Osteoblast (primary cell): Measurements from ENCODE around the gene DENND1B. TPM values are rescaled to one million over a fixed set of nuclear protein-coding genes. Genes with fewer than 3 reads are reported as not detected.
A peak's percentile ranks its signal among the peaks of the same experiment; 100 is the strongest.

Source experiments
- DNase-seq: peaks from one replicate; pipeline ENCODE4 v3.0.0; 2011; ENCODE audit warnings: low spot score, mixed read lengths; ENCODE audit not compliant: insufficient read length; ENCODE audit errors: missing footprints
- H2AFZ ChIP-seq: 2 replicates; pipeline ENCODE4 v1.6.0; 2011; ENCODE audit warnings: mild to moderate bottlenecking, low read length
- H3K27ac ChIP-seq: 2 replicates; pipeline ENCODE4 v1.5.1; 2011; ENCODE audit warnings: mild to moderate bottlenecking, low read depth, low read length, moderate library complexity
- H3K27me3 ChIP-seq: 2 replicates; pipeline ENCODE4 v1.6.0; 2012; ENCODE audit warnings: mild to moderate bottlenecking, control low read depth, inconsistent platforms, low read length, moderate library complexity; ENCODE audit not compliant: insufficient read depth
- H3K36me3 ChIP-seq: 2 replicates; pipeline ENCODE4 v1.5.1; 2011; ENCODE audit warnings: mild to moderate bottlenecking, low read length, control low read depth, moderate library complexity; ENCODE audit not compliant: insufficient read depth
- H3K4me1 ChIP-seq: 2 replicates; pipeline ENCODE4 v1.5.1; 2011; ENCODE audit warnings: mild to moderate bottlenecking, low read length, control low read depth, moderate library complexity; ENCODE audit not compliant: insufficient read depth
- H3K4me2 ChIP-seq: 2 replicates; pipeline ENCODE4 v1.6.0; 2011; ENCODE audit warnings: mild to moderate bottlenecking, low read length; ENCODE audit not compliant: insufficient read depth
- H3K4me3 ChIP-seq: fragments of 200-600 bp; sonication (generic); 3 replicates; pipeline ENCODE4 v1.5.1; 2012; ENCODE audit warnings: mild to moderate bottlenecking, low read length, inconsistent platforms; ENCODE audit not compliant: insufficient read depth
- H3K79me2 ChIP-seq: 2 replicates; pipeline ENCODE4 v1.6.0; 2012; ENCODE audit warnings: mild to moderate bottlenecking, low read length, control low read depth, inconsistent platforms; ENCODE audit not compliant: insufficient read depth
- H3K9me3 ChIP-seq: 2 replicates; pipeline ENCODE4 v1.5.1; 2011; ENCODE audit warnings: low read depth, low read length, control low read depth
- H4K20me1 ChIP-seq: 2 replicates; pipeline ENCODE4 v1.6.0; 2012; ENCODE audit warnings: mild to moderate bottlenecking, low read length, control low read depth; ENCODE audit not compliant: insufficient read depth
- total RNA-seq: library from RNA; depleted of rRNA; stranded (reverse); fragments of >200 nt; gene quantifications from 2 replicates; pipeline ENCODE4 v1.2.3, GENCODE V29; 2012
- TF ChIP-seq, protein P1 (sequence below): IDR thresholded peaks from 2 replicates; pipeline ENCODE4 v1.5.1; 2011; ENCODE audit warnings: mild to moderate bottlenecking, low read depth, low read length, moderate library complexity; ENCODE audit errors: extremely low read depth

The DENND1B gene
- total RNA-seq, 1 donor, result 22.4 TPM

DNA sequence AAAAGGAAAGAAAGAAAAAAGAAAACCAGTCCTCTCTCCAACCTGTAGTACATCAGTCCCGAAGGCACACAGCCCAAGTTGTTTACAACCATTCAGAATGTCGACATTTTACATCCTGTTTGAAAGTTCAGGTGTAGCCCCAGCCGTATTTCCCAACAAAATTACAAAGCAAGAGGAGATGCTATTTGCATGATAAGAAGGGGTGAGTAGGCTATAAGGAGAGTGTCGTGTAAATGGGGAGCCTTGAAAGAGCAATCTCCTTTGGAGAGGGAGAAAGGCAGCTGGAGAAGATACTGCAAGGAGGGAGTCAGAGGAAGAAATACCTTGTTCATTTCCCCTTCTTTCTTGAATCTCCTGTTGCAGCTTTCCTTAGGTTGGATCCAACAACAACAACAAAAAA is 35.5 kb upstream of the DENND1B start:
- DNase-seq, result no peak
- no peaks in the 10 kb centered on the region for H3K36me3 ChIP-seq
- H3K4me1 ChIP-seq, result peaks cover 2% of the 10 kb centered on the region
- no peak overlapping the region for H3K4me3 ChIP-seq
- no peaks in the 10 kb centered on the region for H4K20me1 ChIP-seq
- no peak overlapping the region for H3K4me2 ChIP-seq
- H3K79me2 ChIP-seq, result no peaks in the 10 kb centered on the region
- H3K27ac ChIP-seq, result no peak overlapping the region
- no peak overlapping the region for H2AFZ ChIP-seq
- no peaks in the 10 kb centered on the region for H3K9me3 ChIP-seq
- TF ChIP-seq, protein P1, sequence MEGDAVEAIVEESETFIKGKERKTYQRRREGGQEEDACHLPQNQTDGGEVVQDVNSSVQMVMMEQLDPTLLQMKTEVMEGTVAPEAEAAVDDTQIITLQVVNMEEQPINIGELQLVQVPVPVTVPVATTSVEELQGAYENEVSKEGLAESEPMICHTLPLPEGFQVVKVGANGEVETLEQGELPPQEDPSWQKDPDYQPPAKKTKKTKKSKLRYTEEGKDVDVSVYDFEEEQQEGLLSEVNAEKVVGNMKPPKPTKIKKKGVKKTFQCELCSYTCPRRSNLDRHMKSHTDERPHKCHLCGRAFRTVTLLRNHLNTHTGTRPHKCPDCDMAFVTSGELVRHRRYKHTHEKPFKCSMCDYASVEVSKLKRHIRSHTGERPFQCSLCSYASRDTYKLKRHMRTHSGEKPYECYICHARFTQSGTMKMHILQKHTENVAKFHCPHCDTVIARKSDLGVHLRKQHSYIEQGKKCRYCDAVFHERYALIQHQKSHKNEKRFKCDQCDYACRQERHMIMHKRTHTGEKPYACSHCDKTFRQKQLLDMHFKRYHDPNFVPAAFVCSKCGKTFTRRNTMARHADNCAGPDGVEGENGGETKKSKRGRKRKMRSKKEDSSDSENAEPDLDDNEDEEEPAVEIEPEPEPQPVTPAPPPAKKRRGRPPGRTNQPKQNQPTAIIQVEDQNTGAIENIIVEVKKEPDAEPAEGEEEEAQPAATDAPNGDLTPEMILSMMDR, result no peak
- no peaks in the 10 kb centered on the region for H3K27me3 ChIP-seq

DNA sequence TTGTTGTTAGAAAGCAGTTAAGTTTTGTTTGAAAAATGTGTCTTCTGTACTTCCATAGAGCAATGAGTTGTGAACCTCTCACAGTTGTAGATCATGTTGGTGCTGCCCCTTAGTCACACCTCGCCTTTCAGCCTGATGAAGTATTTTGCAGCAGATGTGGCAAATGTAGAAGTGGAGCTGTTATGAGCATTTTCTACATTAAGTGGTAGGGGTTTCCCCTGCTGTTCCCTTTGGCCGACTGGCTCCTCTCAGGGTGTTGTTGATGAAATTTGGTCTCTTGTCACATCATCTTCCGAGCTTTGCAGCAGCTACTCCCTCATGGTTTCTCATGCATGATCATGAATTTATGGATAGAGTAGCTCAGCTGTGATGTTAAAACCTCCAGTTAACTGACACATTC is 33.6 kb upstream of the DENND1B start:
- Histone ChIP-seq H4K20me1 (no peaks in the 10 kb centered on the region), H2AFZ (no peak overlapping the region), H3K4me1 (peaks cover 2% of the 10 kb centered on the region), H3K4me3 (no peak overlapping the region), H3K9me3 (no peaks in the 10 kb centered on the region), H3K79me2 (no peaks in the 10 kb centered on the region), H3K27ac (no peak overlapping the region), H3K36me3 (no peaks in the 10 kb centered on the region), H3K4me2 (no peak overlapping the region), H3K27me3 (no peaks in the 10 kb centered on the region)
- TF ChIP-seq, protein P1, result no peak
- no peak for DNase-seq

DNA sequence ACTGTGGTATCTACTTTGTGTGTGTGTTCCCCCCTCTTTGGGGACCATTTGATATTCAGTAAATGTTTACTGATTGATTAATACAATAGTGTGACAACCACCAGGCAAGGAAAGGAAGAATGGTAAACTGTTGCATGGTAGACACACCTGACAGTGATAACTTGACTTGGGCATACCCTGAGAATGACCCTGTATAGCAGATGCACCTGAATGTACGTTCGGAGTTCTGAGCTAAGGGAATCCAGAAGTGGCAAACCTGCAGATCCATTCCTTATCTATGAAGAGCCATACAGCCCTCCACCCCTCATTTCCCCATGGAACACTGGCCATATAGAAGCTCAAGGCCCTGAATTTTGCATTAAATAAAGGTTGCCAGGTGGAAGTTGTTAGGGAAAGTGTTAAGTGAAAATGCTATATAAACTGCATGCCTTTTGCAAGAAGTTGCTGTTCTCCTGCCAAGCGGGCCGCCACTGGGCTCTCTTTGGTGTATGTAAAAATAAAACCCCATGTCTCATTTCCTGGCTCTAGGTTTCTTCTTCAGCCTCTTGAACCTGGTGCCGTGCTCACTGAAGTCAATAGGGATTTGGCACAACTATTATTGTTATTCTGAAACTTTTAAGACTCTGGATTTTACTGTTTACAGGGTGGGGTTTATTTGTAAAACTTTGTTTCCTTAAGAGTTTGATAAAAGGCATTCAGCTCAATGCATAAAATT is 32.6 kb upstream of the DENND1B start:
- no peaks in the 10 kb centered on the region for H3K79me2 ChIP-seq
- H2AFZ ChIP-seq, result peak overlapping the region; percentile 57
- no peaks in the 10 kb centered on the region for H3K36me3 ChIP-seq
- TF ChIP-seq, protein P1, result no peak
- no peaks in the 10 kb centered on the region for H3K9me3 ChIP-seq
- H3K27me3 ChIP-seq, result no peaks in the 10 kb centered on the region
- H3K4me1 ChIP-seq, result peaks cover 2% of the 10 kb centered on the region
- H3K4me2 ChIP-seq, result no peak overlapping the region
- no peak for DNase-seq
- no peak overlapping the region for H3K4me3 ChIP-seq
- no peaks in the 10 kb centered on the region for H4K20me1 ChIP-seq
- no peak overlapping the region for H3K27ac ChIP-seq

DNA sequence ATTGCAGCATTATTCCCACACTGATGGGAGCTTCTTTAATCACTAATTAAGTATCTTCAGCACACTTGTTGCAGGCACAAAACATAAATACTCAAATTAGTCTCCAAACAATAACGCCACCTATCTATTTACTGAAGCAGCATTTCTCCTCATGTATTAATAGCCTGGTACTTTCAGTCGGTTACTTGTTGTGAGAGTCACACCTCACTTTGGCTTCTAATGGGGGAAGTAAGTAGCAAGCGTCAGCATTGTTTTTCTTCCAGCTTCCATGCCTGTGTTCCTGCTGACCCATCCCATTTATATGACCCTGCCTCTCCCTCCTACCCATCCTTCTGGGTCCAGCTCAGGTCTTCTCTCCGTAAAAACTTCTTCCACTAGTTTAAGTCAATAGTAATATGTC is 31.9 kb upstream of the DENND1B start:
- H3K36me3 ChIP-seq, result no peaks in the 10 kb centered on the region
- no peaks in the 10 kb centered on the region for H3K27me3 ChIP-seq
- H2AFZ ChIP-seq, result no peak overlapping the region
- no peak for DNase-seq
- TF ChIP-seq, protein P1, result no peak
- H3K79me2 ChIP-seq, result no peaks in the 10 kb centered on the region
- no peak overlapping the region for H3K4me2 ChIP-seq
- no peaks in the 10 kb centered on the region for H4K20me1 ChIP-seq
- no peak overlapping the region for H3K4me3 ChIP-seq
- peaks cover 2% of the 10 kb centered on the region for H3K4me1 ChIP-seq
- H3K27ac ChIP-seq, result no peak overlapping the region
- no peaks in the 10 kb centered on the region for H3K9me3 ChIP-seq
